GM12878 (cell line): ENCODE results near the gene UMAD1. TPM values are rescaled to one million over a fixed set of nuclear protein-coding genes. Genes with fewer than 3 reads are reported as not detected.

Experiments
- ATAC-seq: fragments of 200-7000 bp; cut with Tn5 transposase; 3 replicates; pipeline ENCODE4 v1.9.1; 2020; ENCODE audit warnings: mild to moderate bottlenecking, moderate library complexity
- BruUV-seq: library from RNA; stranded (reverse); fragments of 400-500 nt; replicated peaks from 2 replicates; lab custom pipeline; 2021; lab: Mats Ljungman, UMichigan
- CTCF ChIA-PET: fragments of 300-600 bp; sonication (Branson Sonifier 250); formaldehyde crosslinking; extraction: SDS; loops from one replicate; lab custom pipeline; 2021; ENCODE audit warnings: inconsistent platforms; lab: Yijun Ruan, JAX
- POLR2A ChIA-PET: fragments of 350-600 bp; formaldehyde crosslinking; extraction: SDS; loops from one replicate; lab custom pipeline; 2021; ENCODE audit warnings: inconsistent platforms; lab: Charles Lee
- RAD21 ChIA-PET: fragments of 300-600 bp; sonication (Branson Sonifier 250); formaldehyde crosslinking; loops from one replicate; lab custom pipeline; 2023; ENCODE audit warnings: antibody characterized with exemption; ENCODE audit not compliant: unreplicated experiment; lab: Charles Lee
- SMC1A ChIA-PET: fragments of 300-600 bp; sonication (Branson Sonifier 250); formaldehyde crosslinking; loops from one replicate; lab custom pipeline; 2023; ENCODE audit not compliant: unreplicated experiment, uncharacterized antibody; lab: Charles Lee
- DNase-seq: peaks from one replicate; pipeline ENCODE4 v3.0.0-alpha.2; 2011; ENCODE audit warnings: low read depth, low spot score
- FAIRE-seq: peaks from 3 replicates; lab custom pipeline; 2011; peaks lifted over from hg19 to GRCh38; lab: Jason Lieb, UNC
- H2AFZ ChIP-seq: 2 replicates; pipeline ENCODE4 v1.6.0; 2011; ENCODE audit warnings: low read depth, low read length, control low read depth; ENCODE audit not compliant: control insufficient read depth
- H3K27ac ChIP-seq: 2 replicates; pipeline ENCODE4 v1.5.1; 2011; ENCODE audit warnings: control low read depth; ENCODE audit not compliant: control insufficient read depth, insufficient read depth
- H3K27me3 ChIP-seq, 2 experiments: replicated peaks in 1 of 2; 2 replicates each; pipeline versions ENCODE4 v1.6.0 to v1.6.1; 2011; ENCODE audit warnings: low read length in 1 of 2; ENCODE audit not compliant: control insufficient read depth in 2 of 2, insufficient read depth in 2 of 2
- H3K36me3 ChIP-seq, 2 experiments: 2 replicates each; pipeline ENCODE4 v1.5.1; 2011; ENCODE audit warnings: low read length in 1 of 2; ENCODE audit not compliant: control insufficient read depth in 2 of 2, insufficient read depth in 2 of 2
- H3K4me1 ChIP-seq: 2 replicates; pipeline ENCODE4 v1.6.1; 2011; ENCODE audit warnings: mild to moderate bottlenecking, low read length, moderate library complexity, mixed read lengths; ENCODE audit not compliant: control insufficient read depth, insufficient read depth
- H3K4me2 ChIP-seq: 2 replicates; pipeline ENCODE4 v1.6.0; 2011; ENCODE audit warnings: control low read depth; ENCODE audit not compliant: control insufficient read depth, insufficient read depth
- H3K4me3 ChIP-seq: fragments of 200-600 bp; sonication (generic); 2 replicates; pipeline ENCODE4 v1.5.1; 2016
- H3K79me2 ChIP-seq: 2 replicates; pipeline ENCODE4 v1.6.0; 2011; ENCODE audit warnings: low read length; ENCODE audit not compliant: control insufficient read depth, insufficient read depth
- H3K9ac ChIP-seq: 2 replicates; pipeline ENCODE4 v1.8.0; 2011; ENCODE audit warnings: low read length, control low read depth, mixed read lengths; ENCODE audit not compliant: control insufficient read depth, insufficient read depth
- H3K9me3 ChIP-seq: replicated peaks from 3 replicates; pipeline ENCODE4 v1.5.1; 2011; ENCODE audit warnings: mild to moderate bottlenecking, low read length; ENCODE audit not compliant: control insufficient read depth, insufficient read depth
- H4K20me1 ChIP-seq: 2 replicates; pipeline ENCODE4 v1.6.0; 2011; ENCODE audit not compliant: control insufficient read depth, insufficient read depth
- BCL11A ChIP-seq: IDR thresholded peaks from 2 replicates; pipeline ENCODE4 v1.6.1; 2011; ENCODE audit warnings: low read depth, low read length
- BMI1 ChIP-seq: fragments of 450-650 bp; IDR thresholded peaks from 2 replicates; pipeline ENCODE4 v1.6.1; 2016; ENCODE audit warnings: mild to moderate bottlenecking, moderate library complexity, borderline replicate concordance
- CHD2 ChIP-seq: IDR thresholded peaks from 2 replicates; pipeline ENCODE4 v1.6.1; 2011; ENCODE audit warnings: low read depth, low read length, improper control_type of control experiment, borderline replicate concordance
- HSF1 ChIP-seq: fragments of 150-350 bp; IDR thresholded peaks from 2 replicates; pipeline ENCODE4 v1.6.1; 2014; ENCODE audit warnings: mild to moderate bottlenecking, low read depth, low read length
- NR2C2 ChIP-seq: IDR thresholded peaks from 2 replicates; pipeline ENCODE4 v1.6.1; 2011; ENCODE audit warnings: borderline replicate concordance, low read depth; ENCODE audit not compliant: control insufficient read depth, insufficient read length
- RAD21 ChIP-seq: IDR thresholded peaks from 2 replicates; pipeline ENCODE4 v1.6.1; 2011; ENCODE audit warnings: mild to moderate bottlenecking, low read depth, low read length, moderate library complexity; ENCODE audit not compliant: insufficient read depth
- SPI1 ChIP-seq: IDR thresholded peaks from 2 replicates; pipeline ENCODE4 v1.6.1; 2011; ENCODE audit warnings: low read depth, mild to moderate bottlenecking, low read length, moderate library complexity, borderline replicate concordance; ENCODE audit not compliant: insufficient read depth
- WGBS: methylation state at CpG from one replicate; pipeline ENCODE4 v1.1.6; 2016; ENCODE audit warnings: low lambda C conversion rate; ENCODE audit not compliant: insufficient replicate concordance, insufficient coverage; ENCODE audit errors: missing lambda C conversion rate; 5-methylcytosine and 5-hydroxymethylcytosine counted together
- in situ Hi-C: fragments of 300-500 bp; cut with MboI; formaldehyde crosslinking; loops from 9 replicates; pipeline ENCODE4 v1.14.3; 2018; ENCODE audit warnings: mixed read lengths
- intact Hi-C: fragments of 100-400 bp; cut with micrococcal nuclease; formaldehyde crosslinking; loops from one replicate; pipeline ENCODE4 v1.14.2; 2022; ENCODE audit not compliant: unreplicated experiment
- polyA plus RNA-seq, 11 experiments: library from polyadenylated mRNA; depleted of rRNA in 4 of 11; unstranded in 6 of 11; stranded (reverse) in 5 of 11; fragments of >200 nt; fragmentation: Nextera tagmentation in 4 of 11; fragmentation: Illumina TruSeq in 1 of 11; extraction: Ambion mirVana in 4 of 11; extraction: Trizol in 1 of 11; gene quantifications; 1 replicate in 1 of 11; 2 replicates in 10 of 11; pipeline versions ENCODE4 v1.2.1 to v1.2.3, GENCODE V29; 2011 to 2016; ENCODE audit warnings: inconsistent platforms in 2 of 11, missing spikeins in 2 of 11, low read depth in 1 of 11
- total RNA-seq, 4 experiments: library from RNA; depleted of rRNA in 3 of 4; stranded (reverse); fragments of >200 nt in 3 of 4; fragmentation: Illumina TruSeq in 1 of 4; extraction: Trizol in 1 of 4; gene quantifications; 2 replicates each; pipeline versions ENCODE4 v1.2.1 to v1.2.3, GENCODE V29; 2013 to 2021
- TF ChIP-seq, protein P1 (sequence below): fragments of 450-650 bp; IDR thresholded peaks from 2 replicates; pipeline ENCODE4 v1.6.1; 2017; ENCODE audit warnings: mild to moderate bottlenecking, moderate library complexity

UMAD1 gene
- total and polyA plus RNA-seq, 10 of the 15 experiments (the other 5 are each of a cell fraction or from before 2014, with no cell fraction given), result 6.0 to 28.6 (median 9.3) TPM

GRCh38 chr7:7756577-7756976 is 116.0 kb downstream of the UMAD1 start:
- ChIA-PET CTCF (interaction anchor here (8.7 kb wide), 1 partner anchor 76 kb away, joined by 179 read pairs; no protein-coding TSS in a partner anchor), POLR2A (interaction anchor here (1.1 to 1.2 kb wide), 2 partner anchors 11 kb away, joined by 3 read pairs; no protein-coding TSS in a partner anchor), SMC1A (interaction anchor here (1.2 to 8.8 kb wide), 11 partner anchors 8 to 458 kb away, joined by 3 to 218 read pairs (median 6); no protein-coding TSS in a partner anchor), RAD21 (interaction anchor here (0.9 to 7.9 kb wide), 2 partner anchors 75 to 214 kb away, joined by 3 to 148 read pairs; no protein-coding TSS in a partner anchor)
- Histone ChIP-seq H3K9me3 (no peaks in the 10 kb centered on the region), H3K79me2 (no peaks in the 10 kb centered on the region), H3K36me3 (no peaks in the 10 kb centered on the region), H3K4me1 (peaks cover 2% of the 10 kb centered on the region), H4K20me1 (no peaks in the 10 kb centered on the region), H3K9ac (no peak overlapping the region), H3K4me2 (no peak overlapping the region), H3K27ac (no peak overlapping the region), H3K27me3 (no peaks in the 10 kb centered on the region), H2AFZ (no peak overlapping the region), H3K4me3 (no peak overlapping the region)
- no TSS peak for BruUV-seq
- intact Hi-C loops, result no loop called here
- FAIRE-seq, result no peak
- no peak for ATAC-seq
- 96% methylated on average over 3 of the region's 3 CpGs for WGBS
- TF ChIP-seq NR2C2, result no peak
- TF ChIP-seq BMI1, result no peak
- no peak for TF ChIP-seq RAD21
- TF ChIP-seq, protein P1, sequence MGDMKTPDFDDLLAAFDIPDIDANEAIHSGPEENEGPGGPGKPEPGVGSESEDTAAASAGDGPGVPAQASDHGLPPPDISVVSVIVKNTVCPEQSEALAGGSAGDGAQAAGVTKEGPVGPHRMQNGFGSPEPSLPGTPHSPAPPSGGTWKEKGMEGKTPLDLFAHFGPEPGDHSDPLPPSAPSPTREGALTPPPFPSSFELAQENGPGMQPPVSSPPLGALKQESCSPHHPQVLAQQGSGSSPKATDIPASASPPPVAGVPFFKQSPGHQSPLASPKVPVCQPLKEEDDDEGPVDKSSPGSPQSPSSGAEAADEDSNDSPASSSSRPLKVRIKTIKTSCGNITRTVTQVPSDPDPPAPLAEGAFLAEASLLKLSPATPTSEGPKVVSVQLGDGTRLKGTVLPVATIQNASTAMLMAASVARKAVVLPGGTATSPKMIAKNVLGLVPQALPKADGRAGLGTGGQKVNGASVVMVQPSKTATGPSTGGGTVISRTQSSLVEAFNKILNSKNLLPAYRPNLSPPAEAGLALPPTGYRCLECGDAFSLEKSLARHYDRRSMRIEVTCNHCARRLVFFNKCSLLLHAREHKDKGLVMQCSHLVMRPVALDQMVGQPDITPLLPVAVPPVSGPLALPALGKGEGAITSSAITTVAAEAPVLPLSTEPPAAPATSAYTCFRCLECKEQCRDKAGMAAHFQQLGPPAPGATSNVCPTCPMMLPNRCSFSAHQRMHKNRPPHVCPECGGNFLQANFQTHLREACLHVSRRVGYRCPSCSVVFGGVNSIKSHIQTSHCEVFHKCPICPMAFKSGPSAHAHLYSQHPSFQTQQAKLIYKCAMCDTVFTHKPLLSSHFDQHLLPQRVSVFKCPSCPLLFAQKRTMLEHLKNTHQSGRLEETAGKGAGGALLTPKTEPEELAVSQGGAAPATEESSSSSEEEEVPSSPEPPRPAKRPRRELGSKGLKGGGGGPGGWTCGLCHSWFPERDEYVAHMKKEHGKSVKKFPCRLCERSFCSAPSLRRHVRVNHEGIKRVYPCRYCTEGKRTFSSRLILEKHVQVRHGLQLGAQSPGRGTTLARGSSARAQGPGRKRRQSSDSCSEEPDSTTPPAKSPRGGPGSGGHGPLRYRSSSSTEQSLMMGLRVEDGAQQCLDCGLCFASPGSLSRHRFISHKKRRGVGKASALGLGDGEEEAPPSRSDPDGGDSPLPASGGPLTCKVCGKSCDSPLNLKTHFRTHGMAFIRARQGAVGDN, result no peak
- TF ChIP-seq SPI1, result no peak
- TF ChIP-seq CHD2, result no peak
- TF ChIP-seq HSF1, result no peak
- TF ChIP-seq BCL11A, result no peak
- no peak for DNase-seq
- in situ Hi-C loops, result no loop called here
